ENCODE results near the gene FALEC.

GRCh38 chr1:150507912-150508864, 7.4 kb upstream of the FALEC start, which contains the start of gene ECM1:
- no peak for TF ChIP-seq CTCF (IDR thresholded peaks at IDR 0.05)
- TF ChIP-seq POLR2AphosphoS5 (IDR thresholded peaks at IDR 0.05) = no peak
